Caco-2 (cell line): Measurements from ENCODE around the gene RFX7. TPM values are rescaled to one million over a fixed set of nuclear protein-coding genes. Genes with fewer than 3 reads are reported as not detected.

ENCODE experiments used
- BruUV-seq: library from RNA; stranded (reverse); fragments of 400-500 nt; replicated peaks from 2 replicates; lab custom pipeline; 2021; lab: Mats Ljungman, UMichigan
- CTCF ChIA-PET: fragments of 300-600 bp; sonication (Branson Sonifier 250); formaldehyde crosslinking; loops from one replicate; lab custom pipeline; 2022; ENCODE audit warnings: antibody characterized with exemption; lab: Charles Lee
- POLR2A ChIA-PET: fragments of 300-600 bp; sonication (Branson Sonifier 250); formaldehyde crosslinking; loops from one replicate; lab custom pipeline; 2022; ENCODE audit warnings: antibody characterized with exemption; lab: Charles Lee
- DNase-seq, 2 experiments: peaks; one replicate each; pipeline versions ENCODE4 v3.0.0 to v3.0.0-alpha.2; 2020 to 2022
- H3K27me3 ChIP-seq: replicated peaks from 2 replicates; pipeline ENCODE4 v1.6.0; 2011; ENCODE audit warnings: low read length; ENCODE audit not compliant: control insufficient read depth, insufficient read depth
- H3K36me3 ChIP-seq: 2 replicates; pipeline ENCODE4 v1.5.1; 2011; ENCODE audit warnings: low read length; ENCODE audit not compliant: control insufficient read depth, insufficient read depth
- H3K4me1 ChIP-seq: fragments of 250-450 bp; sonication (Bioruptor Pico); 2 replicates; pipeline ENCODE4 v1.5.1; 2020; ENCODE audit warnings: mild to moderate bottlenecking
- H3K4me3 ChIP-seq: 2 replicates; pipeline ENCODE4 v1.5.1; 2011; ENCODE audit warnings: low read depth, mild to moderate bottlenecking, control low read depth, low read length
- H3K9me3 ChIP-seq: fragments of 250-450 bp; sonication (Bioruptor Pico); 2 replicates; pipeline ENCODE4 v1.5.1; 2020; ENCODE audit warnings: mild to moderate bottlenecking, moderate library complexity
- H3K27ac Mint-ChIP-seq: one replicate; pipeline ENCODE4 v1.8.0; 2022; ENCODE audit warnings: mixed read lengths; ENCODE audit not compliant: unreplicated experiment
- H3K27me3 Mint-ChIP-seq: one replicate; pipeline ENCODE4 v1.8.0; 2022; ENCODE audit warnings: mixed read lengths; ENCODE audit not compliant: insufficient read depth, unreplicated experiment
- H3K36me3 Mint-ChIP-seq: one replicate; pipeline ENCODE4 v1.8.0; 2022; ENCODE audit warnings: mild to moderate bottlenecking, mixed read lengths; ENCODE audit not compliant: insufficient read depth, unreplicated experiment
- H3K4me1 Mint-ChIP-seq: one replicate; pipeline ENCODE4 v1.8.0; 2022; ENCODE audit warnings: low read depth, mixed read lengths; ENCODE audit not compliant: unreplicated experiment
- H3K4me3 Mint-ChIP-seq: one replicate; pipeline ENCODE4 v1.8.0; 2022; ENCODE audit warnings: mild to moderate bottlenecking, moderate library complexity, mixed read lengths; ENCODE audit not compliant: unreplicated experiment
- H3K9me3 Mint-ChIP-seq: one replicate; pipeline ENCODE4 v1.8.0; 2022; ENCODE audit warnings: mixed read lengths; ENCODE audit not compliant: unreplicated experiment
- intact Hi-C: fragments of 100-400 bp; cut with micrococcal nuclease; formaldehyde crosslinking; loops from one replicate; pipeline ENCODE4 v1.10.0; 2022; ENCODE audit not compliant: unreplicated experiment
- total RNA-seq: library from RNA; stranded (reverse); gene quantifications from 2 replicates; pipeline ENCODE4 v1.2.3, GENCODE V29; 2022
- TF ChIP-seq, protein P1 (sequence below), 2 experiments: fragments of 200-600 bp in 1 of 2; IDR thresholded peaks; 1 replicate in 1 of 2; 2 replicates in 1 of 2; pipeline versions ENCODE4 v1.5.1 to v1.8.0; 2011 to 2022; ENCODE audit warnings: antibody characterized with exemption in 1 of 2, control low read depth in 1 of 2, inconsistent platforms in 1 of 2, low read depth in 1 of 2, low read length in 1 of 2, mild to moderate bottlenecking in 1 of 2, moderate library complexity in 1 of 2; ENCODE audit not compliant: insufficient read depth in 1 of 2, severe bottlenecking in 1 of 2, unreplicated experiment in 1 of 2

RFX7 gene
- total RNA-seq, 1 experiment from 2014 or later = 8.7 TPM

DNA sequence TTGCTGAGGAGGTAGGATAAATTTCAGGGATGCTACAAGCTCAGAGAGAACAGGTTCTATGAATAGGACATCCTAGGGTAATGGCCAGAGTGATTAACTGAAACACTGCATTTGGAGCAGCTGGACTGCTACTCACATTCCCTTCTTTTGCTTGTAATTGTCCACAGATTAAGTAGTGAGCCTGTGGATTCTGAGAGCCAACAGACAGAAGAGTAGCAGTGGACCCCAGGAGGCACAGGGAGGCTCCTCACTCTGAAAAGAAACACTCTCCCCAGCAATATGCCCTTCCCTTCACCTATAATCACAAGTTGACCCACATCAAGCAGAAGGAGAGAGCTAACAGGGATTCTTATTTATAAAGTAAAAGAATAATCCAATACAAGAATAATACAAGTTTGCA, 10.6 kb upstream of the RFX7 start:
- no peak overlapping the region for H3K4me3 ChIP-seq
- no peaks in the 10 kb centered on the region for H3K36me3 ChIP-seq
- Mint-ChIP-seq H3K36me3 (no peaks in the 10 kb centered on the region), H3K9me3 (no peaks in the 10 kb centered on the region), H3K27ac (no peak overlapping the region), H3K4me1 (peaks cover 14% of the 10 kb centered on the region), H3K4me3 (no peak overlapping the region), H3K27me3 (peaks cover 8% of the 10 kb centered on the region)
- TF ChIP-seq, protein P1, sequence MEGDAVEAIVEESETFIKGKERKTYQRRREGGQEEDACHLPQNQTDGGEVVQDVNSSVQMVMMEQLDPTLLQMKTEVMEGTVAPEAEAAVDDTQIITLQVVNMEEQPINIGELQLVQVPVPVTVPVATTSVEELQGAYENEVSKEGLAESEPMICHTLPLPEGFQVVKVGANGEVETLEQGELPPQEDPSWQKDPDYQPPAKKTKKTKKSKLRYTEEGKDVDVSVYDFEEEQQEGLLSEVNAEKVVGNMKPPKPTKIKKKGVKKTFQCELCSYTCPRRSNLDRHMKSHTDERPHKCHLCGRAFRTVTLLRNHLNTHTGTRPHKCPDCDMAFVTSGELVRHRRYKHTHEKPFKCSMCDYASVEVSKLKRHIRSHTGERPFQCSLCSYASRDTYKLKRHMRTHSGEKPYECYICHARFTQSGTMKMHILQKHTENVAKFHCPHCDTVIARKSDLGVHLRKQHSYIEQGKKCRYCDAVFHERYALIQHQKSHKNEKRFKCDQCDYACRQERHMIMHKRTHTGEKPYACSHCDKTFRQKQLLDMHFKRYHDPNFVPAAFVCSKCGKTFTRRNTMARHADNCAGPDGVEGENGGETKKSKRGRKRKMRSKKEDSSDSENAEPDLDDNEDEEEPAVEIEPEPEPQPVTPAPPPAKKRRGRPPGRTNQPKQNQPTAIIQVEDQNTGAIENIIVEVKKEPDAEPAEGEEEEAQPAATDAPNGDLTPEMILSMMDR (IDR thresholded peaks at IDR 0.05; ENCODE audit: insufficient read depth in 1 of 2, low read depth in 1 of 2, low read length in 1 of 2, severe bottlenecking in 1 of 2, unreplicated experiment in 1 of 2) = no peak
- ChIA-PET CTCF (no interaction called here), POLR2A (no interaction called here)
- peaks cover 5% of the 10 kb centered on the region; the same call in 1 of the 2 replicates for H3K4me1 ChIP-seq
- DNase-seq = no peak
- H3K27me3 ChIP-seq = no peaks in the 10 kb centered on the region
- intact Hi-C loops = no loop called here
- BruUV-seq = no TSS peak
- no peaks in the 10 kb centered on the region for H3K9me3 ChIP-seq

DNA sequence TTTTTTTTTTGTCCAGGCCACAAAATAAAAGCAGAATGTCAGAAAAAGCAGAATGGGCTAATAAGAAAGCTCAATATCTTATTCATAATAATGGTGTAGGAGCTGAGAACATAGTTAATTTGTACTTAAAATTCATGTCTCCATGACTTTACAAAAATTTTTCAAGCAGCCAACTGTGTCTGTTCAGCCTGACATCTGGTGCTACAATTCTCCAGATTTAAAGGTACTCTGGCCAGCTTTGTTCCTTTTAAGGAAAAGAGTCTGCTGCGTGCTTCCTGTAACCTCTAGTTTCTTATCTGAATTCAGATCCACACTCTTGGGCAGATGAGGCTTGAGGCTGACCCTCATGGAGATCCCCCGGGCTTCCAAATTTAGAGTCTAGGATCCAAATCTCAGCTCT, 8.7 kb upstream of the RFX7 start:
- Mint-ChIP-seq H3K27ac (no peak overlapping the region), H3K27me3 (peaks cover 8% of the 10 kb centered on the region)

DNA sequence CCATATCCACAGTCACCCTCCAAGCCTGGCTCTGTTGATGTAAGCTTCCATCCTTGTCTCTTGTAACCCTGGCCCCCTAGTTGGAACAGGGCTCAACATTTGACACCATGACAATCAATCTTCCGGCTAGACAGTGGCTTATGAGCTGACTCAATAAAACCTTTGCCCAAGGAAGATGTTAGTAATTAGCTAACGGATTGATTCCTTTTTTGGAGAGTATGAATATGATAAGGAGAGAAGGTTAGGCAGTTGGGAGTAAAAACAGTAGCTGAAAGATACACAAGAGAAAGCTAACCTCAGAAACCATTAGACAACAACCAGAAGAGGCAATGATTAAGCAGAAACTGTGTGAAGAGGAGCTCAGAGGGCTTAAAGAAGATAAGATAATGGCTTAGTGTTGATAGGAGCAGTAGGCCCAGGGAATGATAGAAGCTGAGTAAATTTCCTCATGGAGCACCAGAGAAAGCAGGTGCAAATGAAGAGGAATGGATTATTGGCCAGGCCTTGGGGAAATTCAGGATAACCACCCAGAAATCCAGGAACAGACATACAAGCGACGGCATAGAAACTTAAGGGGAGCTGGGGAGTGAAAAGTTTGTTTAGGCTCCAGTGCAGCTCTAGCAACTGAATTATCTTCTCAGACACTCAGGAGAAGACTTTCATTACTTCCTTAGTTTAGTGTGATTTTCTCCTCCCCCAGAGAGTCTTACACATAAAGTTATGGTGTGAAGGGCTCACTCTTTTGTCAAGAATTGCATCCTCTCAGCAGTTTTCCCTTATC, 7.8 kb upstream of the RFX7 start:
- Mint-ChIP-seq H3K27me3 (peaks cover 8% of the 10 kb centered on the region), H3K9me3 (no peaks in the 10 kb centered on the region), H3K27ac (no peak overlapping the region), H3K4me3 (no peak overlapping the region), H3K4me1 (peaks cover 28% of the 10 kb centered on the region), H3K36me3 (no peaks in the 10 kb centered on the region)
- TF ChIP-seq, protein P1 (IDR thresholded peaks at IDR 0.05; ENCODE audit: insufficient read depth in 1 of 2, low read depth in 1 of 2, low read length in 1 of 2, severe bottlenecking in 1 of 2, unreplicated experiment in 1 of 2) = no peak
- no peaks in the 10 kb centered on the region for H3K9me3 ChIP-seq
- no TSS peak for BruUV-seq
- intact Hi-C loops = no loop called here
- peaks cover 26% of the 10 kb centered on the region for H3K4me1 ChIP-seq
- DNase-seq = no peak
- ChIA-PET POLR2A (interaction anchor here (0.6 kb wide), 1 partner anchor 175 kb away, joined by 9 read pairs; no protein-coding TSS in a partner anchor), CTCF (interaction anchor here (1.7 kb wide), 1 partner anchor 214 kb away, joined by 3 read pairs; the partner anchor contains the start of gene MNS1)
- H3K36me3 ChIP-seq = no peaks in the 10 kb centered on the region
- no peak overlapping the region for H3K4me3 ChIP-seq
- H3K27me3 ChIP-seq = no peaks in the 10 kb centered on the region

More for the DNA sequence above, 8.7 kb upstream of the RFX7 start:
- ChIA-PET CTCF (interaction anchor here (1.7 kb wide), 1 partner anchor 213 kb away, joined by 3 read pairs; the partner anchor contains the start of gene MNS1), POLR2A (interaction anchor here (0.6 kb wide), 1 partner anchor 174 kb away, joined by 9 read pairs; no protein-coding TSS in a partner anchor)
- no peak overlapping the region for H3K4me3 ChIP-seq
- Mint-ChIP-seq H3K9me3 (no peaks in the 10 kb centered on the region), H3K36me3 (no peaks in the 10 kb centered on the region), H3K4me1 (peaks cover 23% of the 10 kb centered on the region), H3K4me3 (no peak overlapping the region)
- no peak for DNase-seq
- TF ChIP-seq, protein P1 (IDR thresholded peaks at IDR 0.05; ENCODE audit: insufficient read depth in 1 of 2, low read depth in 1 of 2, low read length in 1 of 2, severe bottlenecking in 1 of 2, unreplicated experiment in 1 of 2) = no peak
- intact Hi-C loops = no loop called here
- H3K9me3 ChIP-seq = no peaks in the 10 kb centered on the region
- H3K4me1 ChIP-seq = peaks cover 23% of the 10 kb centered on the region
- H3K36me3 ChIP-seq = no peaks in the 10 kb centered on the region
- H3K27me3 ChIP-seq = no peaks in the 10 kb centered on the region
- no TSS peak for BruUV-seq
